Neural cell (in vitro differentiated cells): ENCODE results near the gene TGFBR2. TPM values are rescaled to one million over a fixed set of nuclear protein-coding genes. Genes with fewer than 3 reads are reported as not detected.

ENCODE experiments used
- H2AFZ ChIP-seq: fragments of 200-600, 300-800 bp; sonication (generic), shearing (Covaris generic); 2 replicates; pipeline ENCODE4 v1.6.0; 2014; ENCODE audit warnings: low read depth, mild to moderate bottlenecking, antibody characterized with exemption, low read length, moderate library complexity
- H3F3A ChIP-seq: fragments of 200-600 bp; shearing (Covaris generic); 2 replicates; pipeline ENCODE4 v1.6.1; 2016; ENCODE audit warnings: mild to moderate bottlenecking, moderate library complexity, mixed read lengths, antibody characterized with exemption, low read length; ENCODE audit not compliant: insufficient read depth, poor library complexity, severe bottlenecking
- H3K27ac ChIP-seq: fragments of 200-600, 300-800 bp; sonication (generic), shearing (Covaris generic); 2 replicates; pipeline ENCODE4 v1.5.1; 2014; ENCODE audit warnings: mild to moderate bottlenecking, low read length, moderate library complexity
- H3K27me3 ChIP-seq: fragments of 300-800, 200-600 bp; sonication (generic), shearing (Covaris generic); 2 replicates; pipeline ENCODE4 v1.6.0; 2014; ENCODE audit warnings: mild to moderate bottlenecking, low read depth, low read length, moderate library complexity; ENCODE audit not compliant: insufficient read depth
- H3K36me3 ChIP-seq: fragments of 300-800, 200-600 bp; sonication (generic), shearing (Covaris generic); 2 replicates; pipeline ENCODE4 v1.5.1; 2014; ENCODE audit warnings: mild to moderate bottlenecking, antibody characterized with exemption, low read length, moderate library complexity; ENCODE audit not compliant: insufficient read depth
- H3K4me2 ChIP-seq: fragments of 300-800, 200-600 bp; sonication (generic), shearing (Covaris generic); 2 replicates; pipeline ENCODE4 v1.6.0; 2014; ENCODE audit warnings: mild to moderate bottlenecking, low read length
- H3K4me3 ChIP-seq: fragments of 300-800, 200-600 bp; sonication (generic), shearing (Covaris generic); 2 replicates; pipeline ENCODE4 v1.5.1; 2014; ENCODE audit warnings: mild to moderate bottlenecking, low read length, moderate library complexity
- H3K79me2 ChIP-seq: fragments of 200-600 bp; shearing (Covaris generic); replicated peaks from 2 replicates; pipeline ENCODE4 v1.6.0; 2014; ENCODE audit warnings: mild to moderate bottlenecking, low read length, moderate library complexity; ENCODE audit not compliant: insufficient read depth
- H3K9ac ChIP-seq: fragments of 300-800, 200-600 bp; sonication (generic), shearing (Covaris generic); 2 replicates; pipeline ENCODE4 v1.6.1; 2016; ENCODE audit warnings: mild to moderate bottlenecking, low read length, mixed read lengths
- H3K9me2 ChIP-seq: fragments of 200-600 bp; shearing (Covaris generic); 2 replicates; pipeline ENCODE4 v1.6.1; 2016; ENCODE audit warnings: mild to moderate bottlenecking, low read length, mixed read lengths; ENCODE audit not compliant: insufficient read depth
- H3K9me3 ChIP-seq: fragments of 200-600, 300-800 bp; sonication (generic), shearing (Covaris generic); 2 replicates; pipeline ENCODE4 v1.6.1; 2016; ENCODE audit warnings: mild to moderate bottlenecking, mixed run types, low read length, moderate library complexity, mixed read lengths
- H4K20me1 ChIP-seq: fragments of 200-600 bp; shearing (Covaris generic); 2 replicates; pipeline ENCODE4 v1.6.1; 2016; ENCODE audit warnings: mild to moderate bottlenecking, mixed run types; ENCODE audit not compliant: insufficient read depth
- CTCF ChIP-seq: fragments of 450-650 bp; IDR thresholded peaks from 2 replicates; pipeline ENCODE4 v1.5.1; 2014; ENCODE audit warnings: antibody characterized with exemption, mild to moderate bottlenecking, moderate library complexity; ENCODE audit not compliant: poor library complexity, severe bottlenecking
- EP300 ChIP-seq: fragments of 450-650 bp; conservative IDR thresholded peaks from 2 replicates; pipeline ENCODE4 v1.6.1; 2014; ENCODE audit warnings: antibody characterized with exemption, mild to moderate bottlenecking, moderate library complexity; ENCODE audit not compliant: poor library complexity, severe bottlenecking
- EZH2 ChIP-seq: fragments of 200-600, 300-800 bp; shearing (Covaris generic), sonication (generic); IDR thresholded peaks from 2 replicates; pipeline ENCODE4 v1.6.1; 2014; ENCODE audit warnings: antibody characterized with exemption, low read length, borderline replicate concordance, mild to moderate bottlenecking; ENCODE audit not compliant: insufficient read depth, poor library complexity, severe bottlenecking
- MXI1 ChIP-seq: fragments of 450-650 bp; conservative IDR thresholded peaks from 2 replicates; pipeline ENCODE4 v1.6.1; 2014; ENCODE audit warnings: antibody characterized with exemption, mild to moderate bottlenecking; ENCODE audit not compliant: poor library complexity, severe bottlenecking
- POLR2AphosphoS5 ChIP-seq: IDR thresholded peaks from 2 replicates; pipeline ENCODE4 v1.6.1; 2012
- RAD21 ChIP-seq: fragments of 450-650 bp; conservative IDR thresholded peaks from 2 replicates; pipeline ENCODE4 v1.6.1; 2014; ENCODE audit warnings: antibody characterized with exemption, mild to moderate bottlenecking, moderate library complexity
- REST ChIP-seq: IDR thresholded peaks from 2 replicates; pipeline ENCODE4 v1.6.1; 2012; ENCODE audit warnings: borderline replicate concordance
- SMC3 ChIP-seq: fragments of 450-650 bp; conservative IDR thresholded peaks from 2 replicates; pipeline ENCODE4 v1.6.1; 2014; ENCODE audit warnings: antibody characterized with exemption, mild to moderate bottlenecking, moderate library complexity; ENCODE audit not compliant: poor library complexity
- TAF1 ChIP-seq: IDR thresholded peaks from 2 replicates; pipeline ENCODE4 v1.6.1; 2012; ENCODE audit warnings: low read depth
- polyA plus RNA-seq: library from polyadenylated mRNA; depleted of rRNA; stranded (reverse); fragments of >200 nt; gene quantifications from 2 replicates; pipeline ENCODE4 v1.2.3, GENCODE V29; 2014

The TGFBR2 gene
- polyA plus RNA-seq, 1 donor from 2014 or later: not detected

- no peaks in the 10 kb centered on the region for H3K9me2 ChIP-seq
- H3K9me3 ChIP-seq: no peaks in the 10 kb centered on the region
- H4K20me1 ChIP-seq: no peaks in the 10 kb centered on the region
- H3K79me2 ChIP-seq: no peaks in the 10 kb centered on the region
- H3K27ac ChIP-seq: no peak overlapping the region
- H3K4me3 ChIP-seq: no peak overlapping the region
- no peaks in the 10 kb centered on the region for H3F3A ChIP-seq
- TF ChIP-seq RAD21 (no peak), CTCF (no peak), EP300 (no peak), SMC3 (no peak), MXI1 (no peak), TAF1 (no peak), EZH2 (no peak), REST (no peak), POLR2AphosphoS5 (no peak)
- no peaks in the 10 kb centered on the region for H3K36me3 ChIP-seq
- H2AFZ ChIP-seq: no peak overlapping the region
- no peak overlapping the region for H3K9ac ChIP-seq
- no peaks in the 10 kb centered on the region for H3K27me3 ChIP-seq
- H3K4me2 ChIP-seq: no peak overlapping the region
Observed at GRCh38 chr3:30675774-30676173, 69.4 kb downstream of the TGFBR2 start.

GRCh38 chr3:30676424-30677346 is 70.3 kb downstream of the TGFBR2 start:
- Histone ChIP-seq H3K27me3 (no peaks in the 10 kb centered on the region), H2AFZ (no peak overlapping the region), H3F3A (no peaks in the 10 kb centered on the region), H3K9me3 (no peaks in the 10 kb centered on the region), H3K9me2 (no peaks in the 10 kb centered on the region), H3K36me3 (no peaks in the 10 kb centered on the region), H3K9ac (no peak overlapping the region), H3K27ac (no peak overlapping the region), H3K4me3 (no peak overlapping the region), H4K20me1 (no peaks in the 10 kb centered on the region), H3K4me2 (no peak overlapping the region), H3K79me2 (no peaks in the 10 kb centered on the region)
- TF ChIP-seq CTCF: no peak
- TF ChIP-seq EZH2: no peak
- TF ChIP-seq EP300: no peak
